ENCODE measurements around the gene ADSL. TPM values are rescaled to one million over a fixed set of nuclear protein-coding genes. Genes with fewer than 3 reads are reported as not detected.

ADSL gene
- total and polyA plus RNA-seq, 2 of the 8 experiments (the other 6 are each of a cell fraction or from before 2014, with no cell fraction given) = 197 to 218 TPM

DNA sequence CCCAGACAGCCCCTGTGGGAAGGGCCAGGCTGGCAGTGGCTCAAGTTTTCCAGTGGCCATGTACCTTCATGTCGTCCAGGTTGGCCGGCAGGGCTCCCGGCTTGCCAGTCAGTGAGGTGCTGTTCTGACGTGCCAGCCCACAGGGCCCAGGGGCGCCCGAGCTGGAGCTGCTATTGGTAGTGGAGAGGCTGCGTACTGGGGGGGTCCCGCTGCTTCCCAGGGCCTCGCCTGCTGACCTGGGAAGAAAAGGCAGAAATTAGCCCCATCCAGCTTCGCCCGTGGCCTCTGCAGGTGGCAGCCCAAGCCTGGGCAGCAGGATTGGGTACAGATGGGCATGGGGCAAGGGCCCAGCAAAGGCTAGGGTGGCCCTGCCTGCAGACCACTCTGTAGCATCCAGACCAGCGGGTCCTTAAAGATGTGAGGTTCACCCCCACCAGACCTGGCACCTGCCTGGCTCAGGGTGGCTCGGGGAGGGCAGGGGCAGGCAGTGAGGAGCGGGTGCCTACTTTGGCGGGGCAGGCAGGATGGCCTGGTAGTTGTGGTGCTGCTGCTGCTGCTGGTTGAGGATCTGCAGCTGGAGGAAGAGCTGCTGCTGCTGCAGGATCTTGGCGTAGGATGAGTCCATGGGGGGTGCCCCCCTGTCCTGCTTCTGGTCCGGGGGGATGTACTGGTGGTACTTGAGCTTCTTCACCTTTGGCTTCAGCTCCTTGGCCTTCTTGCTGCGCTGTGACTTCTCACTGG, 74.2 kb downstream of the ADSL start:
- peaks cover 7 to 22% (median 19%) of the 10 kb centered on the region in 4 experiments; a peak in 6 of 8 replicates for H3K36me3 ChIP-seq (ENCODE audit: control insufficient read depth in 2 of 4, insufficient read depth in 4 of 4, low read length in 3 of 4)
- CTCF ChIA-PET (ENCODE audit: partially characterized antibody) = interaction anchor here (0.5 to 3.9 kb wide), 5 partner anchors 16 to 555 kb away, joined by 3 to 17 read pairs (median 6); no protein-coding TSS in a partner anchor
- TF ChIP-seq KDM1A (IDR thresholded peaks at IDR 0.05; ENCODE audit: borderline replicate concordance, low read length) (no peak), MAFK (IDR thresholded peaks at IDR 0.05; ENCODE audit: low read depth, low read length) (no peak), JUND (IDR thresholded peaks at IDR 0.05; ENCODE audit: low read length) (no peak), NRF1 (IDR thresholded peaks at IDR 0.05; ENCODE audit: low read depth, low read length) (no peak), SIX5 (IDR thresholded peaks at IDR 0.05; ENCODE audit: low read depth, low read length) (no peak), RFX5 (IDR thresholded peaks at IDR 0.05; ENCODE audit: borderline replicate concordance, low read depth, low read length) (no peak), SIRT6 (IDR thresholded peaks at IDR 0.05; ENCODE audit: low read length) (no peak), ZNF274 (IDR thresholded peaks at IDR 0.05; ENCODE audit: borderline replicate concordance, extremely low read depth, low read length) (no peak), RNF2 (IDR thresholded peaks at IDR 0.05; ENCODE audit: borderline replicate concordance, low read depth, low read length, missing control alignments, poor library complexity, severe bottlenecking) (no peak)
- TF ChIP-seq, protein P1, sequence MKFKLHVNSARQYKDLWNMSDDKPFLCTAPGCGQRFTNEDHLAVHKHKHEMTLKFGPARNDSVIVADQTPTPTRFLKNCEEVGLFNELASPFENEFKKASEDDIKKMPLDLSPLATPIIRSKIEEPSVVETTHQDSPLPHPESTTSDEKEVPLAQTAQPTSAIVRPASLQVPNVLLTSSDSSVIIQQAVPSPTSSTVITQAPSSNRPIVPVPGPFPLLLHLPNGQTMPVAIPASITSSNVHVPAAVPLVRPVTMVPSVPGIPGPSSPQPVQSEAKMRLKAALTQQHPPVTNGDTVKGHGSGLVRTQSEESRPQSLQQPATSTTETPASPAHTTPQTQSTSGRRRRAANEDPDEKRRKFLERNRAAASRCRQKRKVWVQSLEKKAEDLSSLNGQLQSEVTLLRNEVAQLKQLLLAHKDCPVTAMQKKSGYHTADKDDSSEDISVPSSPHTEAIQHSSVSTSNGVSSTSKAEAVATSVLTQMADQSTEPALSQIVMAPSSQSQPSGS (IDR thresholded peaks at IDR 0.05; ENCODE audit: low read length) = no peak

More for the DNA sequence above, 74.2 kb downstream of the ADSL start:
- peaks cover 0 to 2% of the 10 kb centered on the region in 2 experiments for H4K20me1 ChIP-seq (replicated peaks in 1 of 2; ENCODE audit: control insufficient read depth in 1 of 2, insufficient read depth in 2 of 2, low read length in 2 of 2)
- H3K9me3 ChIP-seq (ENCODE audit: insufficient read depth in 2 of 2, low read depth in 1 of 2, low read length in 1 of 2) = no peaks in the 10 kb centered on the region
- no peak overlapping the region for H2BK120ac ChIP-seq (replicated peaks; ENCODE audit: low read depth, low read length)
- no peak overlapping the region for H4K91ac ChIP-seq (replicated peaks; ENCODE audit: insufficient read length, low read length)
- no peak overlapping the region for H2AK5ac ChIP-seq (ENCODE audit: low read depth, low read length)
- H4K5ac ChIP-seq (ENCODE audit: insufficient read length, low read depth, low read length) = no peak overlapping the region
- H3K4ac ChIP-seq (replicated peaks; ENCODE audit: insufficient read length, low read depth, low read length) = no peak overlapping the region
- no peak overlapping the region for H3K14ac ChIP-seq (ENCODE audit: insufficient read length)
- no peak overlapping the region for H3K4me2 ChIP-seq (ENCODE audit: insufficient read depth in 1 of 2, low read depth in 2 of 2, low read length in 2 of 2)
- H2AFZ ChIP-seq (ENCODE audit: low read length) = no peak overlapping the region
- POLR2A ChIA-PET (ENCODE audit: partially characterized antibody) = interaction anchor here (0.5 to 1.8 kb wide), 2 partner anchors 11 to 214 kb away, joined by 3 to 8 read pairs; no protein-coding TSS in a partner anchor
- no peaks in the 10 kb centered on the region for H3K79me2 ChIP-seq (ENCODE audit: control insufficient read depth in 1 of 2, insufficient read depth in 2 of 2, low read length in 2 of 2)
- H3K27me3 ChIP-seq (replicated peaks in 1 of 4; ENCODE audit: control insufficient read depth in 3 of 4, extremely low read depth in 1 of 4, insufficient read depth in 3 of 4, low read length in 3 of 4) = no peaks in the 10 kb centered on the region
- H2BK5ac ChIP-seq (ENCODE audit: low read depth, low read length) = no peak overlapping the region
- no peak overlapping the region for H3K4me3 ChIP-seq (ENCODE audit: extremely low read depth in 1 of 4, insufficient read depth in 2 of 4, low read depth in 3 of 4, low read length in 4 of 4)
- H2BK12ac ChIP-seq (ENCODE audit: low read depth, low read length) = no peak overlapping the region
- H3K9ac ChIP-seq (replicated peaks in 1 of 4; ENCODE audit: extremely low read depth in 1 of 4, low read depth in 3 of 4, low read length in 3 of 4) = no peak overlapping the region
- FAIRE-seq (no peak), DNase-seq (ENCODE audit: low read depth in 1 of 2, low spot score in 2 of 2) (no peak)
- no peaks in the 10 kb centered on the region for H3K79me1 ChIP-seq (ENCODE audit: low read depth, low read length)
- no peak overlapping the region for H3K18ac ChIP-seq (ENCODE audit: extremely low read depth, low read length)
- no peaks in the 10 kb centered on the region for H3K23me2 ChIP-seq (ENCODE audit: low read depth, low read length)
- 95% methylated on average over 18 of the region's 18 CpGs; no CpG with 5 or more reads in 1 of the 2 experiments for WGBS, 2 experiments (ENCODE audit: extremely low coverage in 1 of 2, insufficient coverage in 1 of 2, insufficient read length in 1 of 2, insufficient replicate concordance in 2 of 2, low coverage in 1 of 2, low lambda C conversion rate in 2 of 2, missing lambda C conversion rate in 1 of 2)
- no peak overlapping the region for H2BK15ac ChIP-seq (ENCODE audit: low read length)
- no peak overlapping the region for H3K56ac ChIP-seq (replicated peaks; ENCODE audit: insufficient read length, low read depth, low read length)
- no peaks in the 10 kb centered on the region; a peak in 1 of 7 replicates for H3K4me1 ChIP-seq (replicated peaks in 1 of 4; ENCODE audit: control insufficient read depth in 3 of 4, insufficient read depth in 4 of 4, low read length in 3 of 4)
- H3K27ac ChIP-seq (ENCODE audit: low read depth, low read length) = no peak overlapping the region
- H3K23ac ChIP-seq (ENCODE audit: insufficient read length) = no peak overlapping the region
- no peak overlapping the region for H2BK20ac ChIP-seq (ENCODE audit: low read length)
- H4K8ac ChIP-seq (ENCODE audit: extremely low read depth, insufficient read depth, low read length) = no peak overlapping the region; the same call in 1 of the 2 replicates

Measured in H1 (cell line).